Measurements from ENCODE around the gene ZBTB4. TPM values are rescaled to one million over a fixed set of nuclear protein-coding genes. Genes with fewer than 3 reads are reported as not detected.
A peak's percentile ranks its signal among the peaks of the same experiment; 100 is the strongest.
"Not testable (repeated sequence)": the region's sequence is repeated elsewhere in the genome, so short reads cannot be mapped to it uniquely, and the experiment has no call there.

Gene ZBTB4
- total RNA-seq, 4 donors from 2014 or later, result 60.5 to 64.1 (median 63.0) TPM

- TF ChIP-seq EP300 (IDR thresholded peaks at IDR 0.05) (no peak), CTCF (IDR thresholded peaks at IDR 0.05) (peak in 2 of 5 experiments; percentile 3 to 38), POLR2A (IDR thresholded peaks at IDR 0.05) (no peak)
- Histone ChIP-seq H3K4me3 (peak overlapping the region; percentile 42 to 71 (median 58)), H3K4me1 (peaks cover 0 to 76% (median 46%) of the 10 kb centered on the region in 4 donors), H3K27ac (peak overlapping the region; percentile 98 to 100 (median 99)), H3K27me3 (no peaks in the 10 kb centered on the region), H3K9me3 (no peaks in the 10 kb centered on the region), H3K36me3 (no peaks in the 10 kb centered on the region)
- DNase-seq (ENCODE audit: low spot score in 2 of 2), result no peak
- WGBS, 2 donors, result 0% methylated on average over 16 to 18 of the region's 19 CpGs
Observed at GRCh38 chr17:7484919-7485377, 5.5 kb upstream of the ZBTB4 start.

- H3K4me3 ChIP-seq, result peak within 1 kb of the TSS; percentile 42 to 71 (median 62)
- TF ChIP-seq EP300 (IDR thresholded peaks at IDR 0.05) (peak; percentile 85 to 100), POLR2A (IDR thresholded peaks at IDR 0.05) (peak; percentile 100), CTCF (IDR thresholded peaks at IDR 0.05) (peak in 2 of 5 experiments; percentile 15 to 26)
- H3K27ac ChIP-seq, result peak within 1 kb of the TSS; percentile 98 to 100 (median 99)
- no peaks in the 10 kb centered on the region for H3K36me3 ChIP-seq
- peaks cover 0 to 72% (median 48%) of the 10 kb centered on the region in 4 donors for H3K4me1 ChIP-seq
- no peaks in the 10 kb centered on the region for H3K9me3 ChIP-seq
- WGBS, 2 donors, result 1% methylated on average over 50 to 62 of the region's 64 CpGs
- H3K27me3 ChIP-seq, result no peaks in the 10 kb centered on the region
- peak; percentile 95 to 96 for DNase-seq (ENCODE audit: low spot score in 2 of 2)
Observed at GRCh38 chr17:7484067-7484918, 4.9 kb upstream of the ZBTB4 start, which contains the start of gene POLR2A. TSS of gene POLR2A (plus strand) at chr17:7484366.

GRCh38 chr17:7483255-7484066 lies 4.0 kb upstream of the ZBTB4 start:
- peak overlapping the region; percentile 42 to 71 (median 62) for H3K4me3 ChIP-seq
- peak; percentile 37 to 50 for TF ChIP-seq POLR2A (IDR thresholded peaks at IDR 0.05)
- peak; percentile 60 to 89 for TF ChIP-seq EP300 (IDR thresholded peaks at IDR 0.05)
- TF ChIP-seq CTCF (IDR thresholded peaks at IDR 0.05), result peak in 1 of 5 experiments; percentile 13
- DNase-seq (ENCODE audit: low spot score in 2 of 2), result peak; percentile 96 to 99
- peak overlapping the region; percentile 98 to 100 (median 99) for H3K27ac ChIP-seq
- WGBS, 2 donors, result 0% methylated on average over 37 to 38 of the region's 38 CpGs
- H3K36me3 ChIP-seq, result no peaks in the 10 kb centered on the region
- no peaks in the 10 kb centered on the region for H3K9me3 ChIP-seq
- peaks cover 0 to 65% (median 49%) of the 10 kb centered on the region in 4 donors for H3K4me1 ChIP-seq
- H3K27me3 ChIP-seq, result no peaks in the 10 kb centered on the region

GRCh38 chr17:7482742-7483088 lies 3.3 kb upstream of the ZBTB4 start:
- Histone ChIP-seq H3K27ac (peak overlapping the region; percentile 98 to 100 (median 99)), H3K4me3 (peak overlapping the region; percentile 42 to 71 (median 62)), H3K4me1 (peaks cover 0 to 64% (median 50%) of the 10 kb centered on the region in 4 donors)
- H3K9me3 ChIP-seq; H3K36me3 ChIP-seq; H3K27me3 ChIP-seq; DNase-seq (ENCODE audit: low spot score in 2 of 2): not testable (repeated sequence)
- WGBS, 2 donors, result 66 to 69% methylated on average over 5 to 6 of the region's 6 CpGs

GRCh38 chr17:7481842-7482741 lies 2.7 kb upstream of the ZBTB4 start:
- H3K27me3 ChIP-seq; H3K36me3 ChIP-seq; DNase-seq (ENCODE audit: low spot score in 2 of 2); H3K4me3 ChIP-seq; H3K9me3 ChIP-seq: not testable (repeated sequence)
- peak overlapping the region; percentile 98 to 100 (median 99) for H3K27ac ChIP-seq
- WGBS, 2 donors, result 82 to 90% methylated on average over 28 to 31 of the region's 31 CpGs
- H3K4me1 ChIP-seq, result peaks cover 0 to 64% (median 47%) of the 10 kb centered on the region in 4 donors

GRCh38 chr17:7481275-7481674 lies 1.8 kb upstream of the ZBTB4 start, which contains the start of gene SLC35G6:
TSS of gene SLC35G6 (plus strand) at chr17:7481446. CDS start at chr17:7481517, 71 bp downstream.
- WGBS, 2 donors, result 73 to 78% methylated on average over 4 of the region's 4 CpGs
- Histone ChIP-seq H3K4me1 (peaks cover 0 to 64% (median 47%) of the 10 kb centered on the region in 4 donors), H3K4me3 (peak within 1 kb of the TSS in 2 of 4 donors; percentile 69 to 91), H3K27ac (peak within 1 kb of the TSS; percentile 99 to 100 (median 100))
- H3K9me3 ChIP-seq; H3K36me3 ChIP-seq; H3K27me3 ChIP-seq; DNase-seq (ENCODE audit: low spot score in 2 of 2): not testable (repeated sequence)

All from tibial nerve (tissue), 4 donors.